ENCODE results near the gene SEC24C.
A peak's percentile ranks its signal among the peaks of the same experiment; 100 is the strongest.

Gene SEC24C

GRCh38 chr10:73772281-73773151 is 28.3 kb downstream of the SEC24C start:
- Mint-ChIP-seq H3K27me3 (no peaks in the 10 kb centered on the region), H3K4me1 (ENCODE audit: low read depth) (peaks cover 51% of the 10 kb centered on the region), H3K36me3 (ENCODE audit: low read depth) (peaks cover 99% of the 10 kb centered on the region), H3K9me3 (no peaks in the 10 kb centered on the region), H3K27ac (peak overlapping the region; percentile 88), H3K4me3 (peak overlapping the region; percentile 89)
- intact Hi-C loops (cut with micrococcal nuclease): loop anchor here (2.0 kb wide), 1 partner anchor 38 kb away; the partner anchor contains the start of gene NDST2

GRCh38 chr10:73773152-73773879 is 29.1 kb downstream of the SEC24C start:
- Mint-ChIP-seq H3K4me1 (ENCODE audit: low read depth) (peaks cover 44% of the 10 kb centered on the region), H3K4me3 (peak overlapping the region; percentile 89), H3K9me3 (no peaks in the 10 kb centered on the region), H3K27me3 (no peaks in the 10 kb centered on the region), H3K27ac (peak overlapping the region; percentile 88), H3K36me3 (ENCODE audit: low read depth) (peaks cover 99% of the 10 kb centered on the region)
- intact Hi-C loops (cut with micrococcal nuclease): loop anchor here (2.0 kb wide), 1 partner anchor 37 kb away; the partner anchor contains the start of gene NDST2

GRCh38 chr10:73774637-73775036 is 30.5 kb downstream of the SEC24C start:
- intact Hi-C loops (cut with micrococcal nuclease): no loop called here
- Mint-ChIP-seq H3K36me3 (ENCODE audit: low read depth) (peaks cover 99% of the 10 kb centered on the region), H3K4me1 (ENCODE audit: low read depth) (peaks cover 44% of the 10 kb centered on the region)

GRCh38 chr10:73779018-73779417 is 34.8 kb downstream of the SEC24C start:
- no peak overlapping the region for H3K4me3 Mint-ChIP-seq
- H3K27ac Mint-ChIP-seq: no peak overlapping the region

More at GRCh38 chr10:73774637-73775036, 30.5 kb downstream of the SEC24C start:
- no peak overlapping the region for H3K27ac Mint-ChIP-seq
- H3K4me3 Mint-ChIP-seq: peak overlapping the region; percentile 89
- H3K9me3 Mint-ChIP-seq: no peaks in the 10 kb centered on the region
- H3K27me3 Mint-ChIP-seq: no peaks in the 10 kb centered on the region

DNA sequence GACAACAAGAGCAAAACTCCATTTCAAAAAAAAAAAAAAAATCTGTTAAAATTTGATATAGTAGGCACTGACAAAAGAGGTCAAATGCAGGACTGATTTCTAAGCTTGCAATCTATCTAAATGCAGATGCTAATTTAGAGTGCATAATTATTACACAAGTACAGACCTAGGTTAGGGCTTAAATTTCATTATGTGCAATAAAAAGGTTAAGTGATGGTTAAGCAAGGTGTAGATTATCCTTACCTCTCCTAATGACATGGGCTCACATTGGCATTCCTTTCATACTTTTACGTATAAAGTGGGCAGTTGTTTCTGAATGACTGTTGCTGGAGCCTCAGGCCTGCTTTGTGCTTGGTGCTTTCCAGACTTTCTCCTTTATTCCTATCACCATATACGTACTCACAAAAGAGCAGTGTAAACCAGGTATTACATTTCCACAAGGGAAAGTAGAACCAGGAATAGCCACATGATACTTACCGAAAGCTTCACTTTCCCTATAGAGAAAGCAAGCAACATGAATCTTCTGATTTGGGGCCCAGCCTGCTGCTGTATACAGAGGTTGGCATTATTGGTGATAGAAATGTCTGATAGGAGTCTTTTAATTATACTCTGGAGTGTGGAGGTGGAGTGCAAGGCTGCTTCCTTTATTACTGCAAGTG is 35.5 kb downstream of the SEC24C start:
- Mint-ChIP-seq H3K27me3 (no peaks in the 10 kb centered on the region), H3K36me3 (ENCODE audit: low read depth) (peaks cover 71% of the 10 kb centered on the region), H3K27ac (peak overlapping the region; percentile 91), H3K4me1 (ENCODE audit: low read depth) (peaks cover 40% of the 10 kb centered on the region), H3K4me3 (no peak overlapping the region), H3K9me3 (no peaks in the 10 kb centered on the region)
- intact Hi-C loops (cut with micrococcal nuclease): no loop called here

More at GRCh38 chr10:73779018-73779417, 34.8 kb downstream of the SEC24C start:
- Mint-ChIP-seq H3K36me3 (ENCODE audit: low read depth) (peaks cover 77% of the 10 kb centered on the region), H3K4me1 (ENCODE audit: low read depth) (peaks cover 47% of the 10 kb centered on the region), H3K27me3 (no peaks in the 10 kb centered on the region), H3K9me3 (no peaks in the 10 kb centered on the region)
- intact Hi-C loops (cut with micrococcal nuclease): no loop called here

- Mint-ChIP-seq H3K27me3 (no peaks in the 10 kb centered on the region), H3K36me3 (ENCODE audit: low read depth) (peaks cover 67% of the 10 kb centered on the region), H3K27ac (peak overlapping the region; percentile 91), H3K4me1 (ENCODE audit: low read depth) (peaks cover 34% of the 10 kb centered on the region), H3K4me3 (peak overlapping the region; percentile 90), H3K9me3 (no peaks in the 10 kb centered on the region)
- intact Hi-C loops (cut with micrococcal nuclease): no loop called here
Measured at GRCh38 chr10:73780301-73780700, 36.1 kb downstream of the SEC24C start.

- H3K27me3 Mint-ChIP-seq: no peaks in the 10 kb centered on the region
- H3K27ac Mint-ChIP-seq: peak overlapping the region; percentile 91
- peaks cover 67% of the 10 kb centered on the region for H3K36me3 Mint-ChIP-seq (ENCODE audit: low read depth)
- H3K4me1 Mint-ChIP-seq (ENCODE audit: low read depth): peaks cover 29% of the 10 kb centered on the region
- no peaks in the 10 kb centered on the region for H3K9me3 Mint-ChIP-seq
- peak overlapping the region; percentile 90 for H3K4me3 Mint-ChIP-seq
- intact Hi-C loops (cut with micrococcal nuclease): no loop called here
Measured at GRCh38 chr10:73780966-73781365, 36.8 kb downstream of the SEC24C start.

DNA sequence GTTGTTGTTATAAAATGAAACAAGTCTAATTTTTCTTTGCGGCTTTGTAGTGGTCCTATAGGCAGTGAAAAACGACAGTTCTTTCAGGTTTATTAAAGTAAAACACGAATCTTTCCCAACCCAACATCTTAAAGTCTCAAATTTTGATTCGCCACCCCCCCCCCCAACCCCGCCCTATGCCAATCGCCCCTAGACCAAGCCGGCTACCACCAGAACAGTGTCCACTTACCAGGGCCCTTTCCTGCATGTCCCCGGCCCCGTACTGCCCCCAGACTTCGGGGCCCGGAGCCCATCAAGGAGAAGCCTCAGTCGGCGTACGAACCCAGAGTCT is 37.3 kb downstream of the SEC24C start:
- no peaks in the 10 kb centered on the region for H3K27me3 Mint-ChIP-seq
- H3K36me3 Mint-ChIP-seq (ENCODE audit: low read depth): peaks cover 67% of the 10 kb centered on the region

DNA sequence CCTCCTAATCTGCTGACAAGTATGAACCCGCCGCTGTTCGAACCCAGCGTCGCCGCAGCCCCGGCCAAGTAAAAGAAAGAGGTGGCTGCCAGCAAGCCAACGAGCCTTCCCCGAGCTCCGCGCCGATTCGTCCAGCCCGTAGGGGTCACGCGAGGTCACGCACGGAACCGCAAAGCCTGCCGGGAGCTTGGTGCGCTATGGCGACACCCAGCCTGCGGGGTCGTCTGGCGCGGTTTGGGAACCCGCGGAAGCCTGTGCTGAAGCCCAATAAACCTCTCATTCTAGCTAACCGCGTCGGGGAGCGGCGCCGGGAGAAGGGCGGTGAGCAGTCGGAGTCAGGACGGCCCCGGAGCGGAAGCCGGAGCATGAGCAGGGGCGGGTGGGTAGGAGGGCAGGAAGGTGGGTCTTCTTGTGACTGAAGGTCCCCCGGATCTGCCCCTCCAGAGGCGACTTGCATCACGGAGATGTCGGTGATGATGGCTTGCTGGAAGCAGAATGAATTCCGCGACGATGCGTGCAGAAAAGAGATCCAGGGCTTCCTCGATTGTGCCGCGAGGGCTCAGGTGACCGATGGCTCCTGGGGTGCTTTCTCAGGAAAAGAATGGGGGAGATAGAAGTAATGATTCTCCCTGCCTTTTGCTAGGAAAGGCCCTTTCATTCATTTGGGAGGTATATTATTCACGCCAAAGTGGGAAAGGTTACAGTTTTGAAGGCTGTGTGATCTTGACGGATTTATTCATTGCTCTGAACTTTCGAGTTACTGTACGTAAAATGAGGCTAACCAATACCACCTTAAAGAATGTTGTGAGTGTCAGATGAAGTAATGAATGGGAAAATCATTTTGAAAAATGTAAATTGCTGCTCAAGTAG is 37.9 kb downstream of the SEC24C start, which contains the start of gene CHCHD1:
TSS of gene CHCHD1 (plus strand) at position 170 of the 870 bp plus-strand sequence. CDS start at position 198, 28 bp downstream.
- Mint-ChIP-seq H3K36me3 (ENCODE audit: low read depth) (peaks cover 64% of the 10 kb centered on the region), H3K27ac (peak within 1 kb of the TSS; percentile 91), H3K9me3 (no peaks in the 10 kb centered on the region), H3K4me1 (ENCODE audit: low read depth) (peaks cover 40% of the 10 kb centered on the region), H3K27me3 (no peaks in the 10 kb centered on the region), H3K4me3 (peak within 1 kb of the TSS; percentile 90)
- intact Hi-C loops (cut with micrococcal nuclease): no loop called here

More for the DNA sequence above, 37.3 kb downstream of the SEC24C start:
- H3K9me3 Mint-ChIP-seq: no peaks in the 10 kb centered on the region
- peak overlapping the region; percentile 90 for H3K4me3 Mint-ChIP-seq
- intact Hi-C loops (cut with micrococcal nuclease): no loop called here
- H3K4me1 Mint-ChIP-seq (ENCODE audit: low read depth): peaks cover 34% of the 10 kb centered on the region
- peak overlapping the region; percentile 91 for H3K27ac Mint-ChIP-seq

DNA sequence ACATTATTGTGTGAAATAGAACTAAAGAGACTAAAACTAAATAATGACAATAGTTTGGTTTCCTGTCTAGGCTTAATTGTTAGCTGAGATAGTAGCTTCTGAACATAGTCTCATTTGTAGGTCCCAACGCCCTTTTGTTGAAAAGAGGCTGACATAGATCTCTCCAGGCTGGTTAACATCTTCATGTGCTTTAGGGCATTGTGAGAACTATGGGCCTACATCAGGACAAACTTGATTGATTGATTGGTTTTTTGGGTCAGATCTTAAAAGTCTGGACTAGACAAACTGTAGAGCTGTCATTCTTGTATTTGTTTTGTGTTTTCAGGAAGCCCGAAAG is 38.5 kb downstream of the SEC24C start:
- peaks cover 63% of the 10 kb centered on the region for H3K36me3 Mint-ChIP-seq (ENCODE audit: low read depth)
- intact Hi-C loops (cut with micrococcal nuclease): no loop called here
- H3K27me3 Mint-ChIP-seq: no peaks in the 10 kb centered on the region
- H3K4me3 Mint-ChIP-seq: peak overlapping the region; percentile 90
- H3K4me1 Mint-ChIP-seq (ENCODE audit: low read depth): peaks cover 46% of the 10 kb centered on the region
- H3K9me3 Mint-ChIP-seq: no peaks in the 10 kb centered on the region
- H3K27ac Mint-ChIP-seq: peak overlapping the region; percentile 91

- H3K27ac Mint-ChIP-seq: peak within 1 kb of the TSS; percentile 98
- no peaks in the 10 kb centered on the region for H3K9me3 Mint-ChIP-seq
- H3K4me3 Mint-ChIP-seq: peak within 1 kb of the TSS; percentile 93
- intact Hi-C loops (cut with micrococcal nuclease): loop anchor here (1.0 to 2.0 kb wide), 2 partner anchors 41 to 90 kb away; partner anchors contain the start of genes CAMK2G and SEC24C
- peaks cover 63% of the 10 kb centered on the region for H3K36me3 Mint-ChIP-seq (ENCODE audit: low read depth)
- H3K4me1 Mint-ChIP-seq (ENCODE audit: low read depth): peaks cover 45% of the 10 kb centered on the region
- no peaks in the 10 kb centered on the region for H3K27me3 Mint-ChIP-seq
Measured at GRCh38 chr10:73785211-73785720, 41.1 kb downstream of the SEC24C start, which contains the start of gene ZSWIM8. TSS of gene ZSWIM8 (plus strand) at chr10:73785606. CDS start at chr10:73785879, 273 bp downstream.

GRCh38 chr10:73785721-73786511 is 41.7 kb downstream of the SEC24C start:
- intact Hi-C loops (cut with micrococcal nuclease): loop anchor here (1.0 to 2.0 kb wide), 2 partner anchors 42 to 89 kb away; partner anchors contain the start of genes CAMK2G and SEC24C
- H3K4me1 Mint-ChIP-seq (ENCODE audit: low read depth): peaks cover 39% of the 10 kb centered on the region
- peak overlapping the region; percentile 98 for H3K27ac Mint-ChIP-seq
- H3K36me3 Mint-ChIP-seq (ENCODE audit: low read depth): peaks cover 64% of the 10 kb centered on the region
- H3K4me3 Mint-ChIP-seq: peak overlapping the region; percentile 93
- no peaks in the 10 kb centered on the region for H3K27me3 Mint-ChIP-seq
- H3K9me3 Mint-ChIP-seq: no peaks in the 10 kb centered on the region

Data from dendritic cell treated with granulocyte-macrophage colony-stimulating factor and Interleukin-4, amounts not matched to agents 40 ng/mL and 50 ng/mL, for 4 days (primary cell).